Esophagus squamous epithelium (tissue), 4 donors: ENCODE results near the gene SP100.

Source experiments
- POLR2A ChIP-seq, 4 donors: fragments of 450-650 bp; IDR thresholded peaks; one replicate each; pipeline ENCODE4 v1.6.1; 2017; ENCODE audit warnings: antibody characterized with exemption in 4 of 4, mild to moderate bottlenecking in 4 of 4, moderate library complexity in 3 of 4
- TF ChIP-seq, protein P1 (sequence below), 6 experiments: fragments of 450-650 bp in 4 of 6; fragments of 200-600 bp in 2 of 6; sonication (generic) in 2 of 6; IDR thresholded peaks; one replicate each; pipeline ENCODE4 v1.5.1; 2016 to 2019; ENCODE audit warnings: antibody characterized with exemption in 6 of 6, mild to moderate bottlenecking in 4 of 6, moderate library complexity in 4 of 6

DNA sequence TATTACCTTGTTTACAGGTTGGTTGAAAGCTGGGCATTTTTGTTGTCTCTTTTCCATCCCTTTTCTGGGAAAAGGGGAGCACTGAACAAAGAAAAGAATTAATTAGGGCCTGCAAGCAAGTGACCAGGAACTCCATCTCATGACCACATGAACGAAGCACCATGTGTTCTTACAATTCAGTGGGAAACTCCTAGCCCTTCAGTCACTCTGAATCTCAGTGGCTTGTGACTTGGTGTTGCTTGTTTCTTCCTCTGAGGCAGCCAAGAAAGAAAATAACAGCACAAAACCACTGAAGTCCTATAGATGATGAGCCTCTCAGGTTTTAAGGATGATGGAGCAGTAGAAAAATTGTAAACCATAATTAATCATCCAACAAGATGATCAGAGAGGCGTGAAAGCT lies 167.6 kb downstream of the SP100 start:
- TF ChIP-seq, protein P1, sequence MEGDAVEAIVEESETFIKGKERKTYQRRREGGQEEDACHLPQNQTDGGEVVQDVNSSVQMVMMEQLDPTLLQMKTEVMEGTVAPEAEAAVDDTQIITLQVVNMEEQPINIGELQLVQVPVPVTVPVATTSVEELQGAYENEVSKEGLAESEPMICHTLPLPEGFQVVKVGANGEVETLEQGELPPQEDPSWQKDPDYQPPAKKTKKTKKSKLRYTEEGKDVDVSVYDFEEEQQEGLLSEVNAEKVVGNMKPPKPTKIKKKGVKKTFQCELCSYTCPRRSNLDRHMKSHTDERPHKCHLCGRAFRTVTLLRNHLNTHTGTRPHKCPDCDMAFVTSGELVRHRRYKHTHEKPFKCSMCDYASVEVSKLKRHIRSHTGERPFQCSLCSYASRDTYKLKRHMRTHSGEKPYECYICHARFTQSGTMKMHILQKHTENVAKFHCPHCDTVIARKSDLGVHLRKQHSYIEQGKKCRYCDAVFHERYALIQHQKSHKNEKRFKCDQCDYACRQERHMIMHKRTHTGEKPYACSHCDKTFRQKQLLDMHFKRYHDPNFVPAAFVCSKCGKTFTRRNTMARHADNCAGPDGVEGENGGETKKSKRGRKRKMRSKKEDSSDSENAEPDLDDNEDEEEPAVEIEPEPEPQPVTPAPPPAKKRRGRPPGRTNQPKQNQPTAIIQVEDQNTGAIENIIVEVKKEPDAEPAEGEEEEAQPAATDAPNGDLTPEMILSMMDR (IDR thresholded peaks at IDR 0.05), result no peak
- TF ChIP-seq POLR2A (IDR thresholded peaks at IDR 0.05), result no peak
